ENCODE data around the gene ATXN7L1.

DNA sequence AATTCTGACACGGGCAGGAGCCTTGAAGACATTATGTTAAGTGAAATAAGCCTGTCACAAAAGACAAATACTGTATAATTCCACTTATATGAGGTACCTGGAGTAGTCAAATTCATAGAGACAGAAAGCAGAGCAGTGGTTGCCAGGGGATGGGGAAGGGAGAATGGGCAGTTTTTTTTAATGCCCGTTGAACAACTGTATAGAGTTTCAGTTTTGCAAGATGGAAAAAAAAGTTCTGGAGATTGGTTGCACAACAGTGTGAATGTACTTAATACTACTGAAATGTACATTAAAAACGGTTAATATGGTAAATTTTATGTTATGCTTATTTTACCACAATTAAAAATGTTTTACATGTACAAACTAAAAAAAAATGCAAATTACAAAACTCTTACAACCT is 231.5 kb downstream of the ATXN7L1 start:
- TF ChIP-seq, protein P1, sequence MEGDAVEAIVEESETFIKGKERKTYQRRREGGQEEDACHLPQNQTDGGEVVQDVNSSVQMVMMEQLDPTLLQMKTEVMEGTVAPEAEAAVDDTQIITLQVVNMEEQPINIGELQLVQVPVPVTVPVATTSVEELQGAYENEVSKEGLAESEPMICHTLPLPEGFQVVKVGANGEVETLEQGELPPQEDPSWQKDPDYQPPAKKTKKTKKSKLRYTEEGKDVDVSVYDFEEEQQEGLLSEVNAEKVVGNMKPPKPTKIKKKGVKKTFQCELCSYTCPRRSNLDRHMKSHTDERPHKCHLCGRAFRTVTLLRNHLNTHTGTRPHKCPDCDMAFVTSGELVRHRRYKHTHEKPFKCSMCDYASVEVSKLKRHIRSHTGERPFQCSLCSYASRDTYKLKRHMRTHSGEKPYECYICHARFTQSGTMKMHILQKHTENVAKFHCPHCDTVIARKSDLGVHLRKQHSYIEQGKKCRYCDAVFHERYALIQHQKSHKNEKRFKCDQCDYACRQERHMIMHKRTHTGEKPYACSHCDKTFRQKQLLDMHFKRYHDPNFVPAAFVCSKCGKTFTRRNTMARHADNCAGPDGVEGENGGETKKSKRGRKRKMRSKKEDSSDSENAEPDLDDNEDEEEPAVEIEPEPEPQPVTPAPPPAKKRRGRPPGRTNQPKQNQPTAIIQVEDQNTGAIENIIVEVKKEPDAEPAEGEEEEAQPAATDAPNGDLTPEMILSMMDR (IDR thresholded peaks at IDR 0.05): no peak
- TF ChIP-seq POLR2AphosphoS5 (IDR thresholded peaks at IDR 0.05): no peak

All from prostate gland (tissue), 2 donors.